Endodermal cell (in vitro differentiated cells): ENCODE measurements around the gene CPB1. TPM values are rescaled to one million over a fixed set of nuclear protein-coding genes. Genes with fewer than 3 reads are reported as not detected.

Experiments
- DNase-seq: peaks from one replicate; pipeline ENCODE4 v3.0.0-alpha.2; 2017
- H3K27ac ChIP-seq: 2 replicates; pipeline ENCODE4 v1.5.1; 2013; ENCODE audit warnings: mild to moderate bottlenecking, low read depth, low read length, moderate library complexity
- H3K27me3 ChIP-seq: 2 replicates; pipeline ENCODE4 v1.6.1; 2013; ENCODE audit warnings: mild to moderate bottlenecking, low read length, moderate library complexity; ENCODE audit not compliant: insufficient read depth, control insufficient read depth, poor library complexity, severe bottlenecking
- H3K36me3 ChIP-seq: 2 replicates; pipeline ENCODE4 v1.7.0; 2013; ENCODE audit warnings: mild to moderate bottlenecking, low read length, moderate library complexity; ENCODE audit not compliant: control insufficient read depth, insufficient read depth
- H3K4me1 ChIP-seq: one replicate; pipeline ENCODE4 v1.7.0; 2013; ENCODE audit warnings: low read length; ENCODE audit not compliant: control insufficient read depth, insufficient read depth
- H3K4me3 ChIP-seq: 2 replicates; pipeline ENCODE4 v1.5.1; 2013; ENCODE audit warnings: mild to moderate bottlenecking, low read length, moderate library complexity
- H3K9ac ChIP-seq: 2 replicates; pipeline ENCODE4 v1.6.1; 2013; ENCODE audit warnings: mild to moderate bottlenecking, low read length, moderate library complexity; ENCODE audit not compliant: poor library complexity, severe bottlenecking; ENCODE audit errors: extremely low read depth
- H3K9me3 ChIP-seq: 2 replicates; pipeline ENCODE4 v1.6.1; 2013; ENCODE audit warnings: mild to moderate bottlenecking, low read length, moderate library complexity; ENCODE audit not compliant: control insufficient read depth
- H3K27ac Mint-ChIP-seq: 2 replicates; pipeline ENCODE4 v1.8.0; 2020; ENCODE audit warnings: mixed read lengths
- H3K27me3 Mint-ChIP-seq: 2 replicates; pipeline ENCODE4 v1.8.0; 2021; ENCODE audit warnings: mild to moderate bottlenecking, mixed read lengths; ENCODE audit not compliant: insufficient read depth
- H3K36me3 Mint-ChIP-seq: 2 replicates; pipeline ENCODE4 v1.8.0; 2020; ENCODE audit warnings: low read depth, mixed read lengths
- H3K4me1 Mint-ChIP-seq: 2 replicates; pipeline ENCODE4 v1.8.0; 2020; ENCODE audit warnings: mixed read lengths
- H3K4me3 Mint-ChIP-seq: 2 replicates; pipeline ENCODE4 v1.8.0; 2020; ENCODE audit warnings: mild to moderate bottlenecking, moderate library complexity, mixed read lengths
- H3K9me3 Mint-ChIP-seq: 2 replicates; pipeline ENCODE4 v1.8.0; 2020; ENCODE audit warnings: mild to moderate bottlenecking, mixed read lengths
- WGBS, 2 experiments: methylation state at CpG; one replicate each; pipeline versions ENCODE4 v1.1.5 to v1.1.7; 2013; ENCODE audit warnings: missing lambda C conversion rate in 2 of 2, mixed read lengths in 1 of 2; ENCODE audit not compliant: insufficient coverage in 1 of 2, insufficient read length in 1 of 2; 5-methylcytosine and 5-hydroxymethylcytosine counted together
- total RNA-seq, 2 donors: library from RNA; stranded (reverse); fragmentation: NEBNext Ultra II Directional in 1 of 2; extraction: Animal tissue kit (Norgen Biotek cat#: 25700) in 1 of 2; gene quantifications; 2 replicates in 1 of 2; 3 replicates in 1 of 2; pipeline ENCODE4 v1.2.1, GENCODE V29; 2021
- TF ChIP-seq, protein P1 (sequence below): fragments of 200-600 bp; sonication (generic); conservative IDR thresholded peaks from 2 replicates; pipeline ENCODE4 v1.5.0; 2021; ENCODE audit warnings: antibody characterized with exemption, mild to moderate bottlenecking

CPB1 gene
- total RNA-seq, 2 donors from 2014 or later = 0.51 TPM; not detected in 1

GRCh38 chr3:148833223-148833622, 5.6 kb downstream of the CPB1 start:
- WGBS, 2 experiments = 95% methylated on average over 3 of the region's 3 CpGs; no CpG with 5 or more reads in 1 of the 2 experiments
- H3K27me3 ChIP-seq = no peaks in the 10 kb centered on the region
- peaks cover 3% of the 10 kb centered on the region for H3K4me1 ChIP-seq
- H3K9me3 Mint-ChIP-seq = no peaks in the 10 kb centered on the region
- no peak overlapping the region for H3K4me3 ChIP-seq
- H3K9me3 ChIP-seq = no peaks in the 10 kb centered on the region
- TF ChIP-seq, protein P1, sequence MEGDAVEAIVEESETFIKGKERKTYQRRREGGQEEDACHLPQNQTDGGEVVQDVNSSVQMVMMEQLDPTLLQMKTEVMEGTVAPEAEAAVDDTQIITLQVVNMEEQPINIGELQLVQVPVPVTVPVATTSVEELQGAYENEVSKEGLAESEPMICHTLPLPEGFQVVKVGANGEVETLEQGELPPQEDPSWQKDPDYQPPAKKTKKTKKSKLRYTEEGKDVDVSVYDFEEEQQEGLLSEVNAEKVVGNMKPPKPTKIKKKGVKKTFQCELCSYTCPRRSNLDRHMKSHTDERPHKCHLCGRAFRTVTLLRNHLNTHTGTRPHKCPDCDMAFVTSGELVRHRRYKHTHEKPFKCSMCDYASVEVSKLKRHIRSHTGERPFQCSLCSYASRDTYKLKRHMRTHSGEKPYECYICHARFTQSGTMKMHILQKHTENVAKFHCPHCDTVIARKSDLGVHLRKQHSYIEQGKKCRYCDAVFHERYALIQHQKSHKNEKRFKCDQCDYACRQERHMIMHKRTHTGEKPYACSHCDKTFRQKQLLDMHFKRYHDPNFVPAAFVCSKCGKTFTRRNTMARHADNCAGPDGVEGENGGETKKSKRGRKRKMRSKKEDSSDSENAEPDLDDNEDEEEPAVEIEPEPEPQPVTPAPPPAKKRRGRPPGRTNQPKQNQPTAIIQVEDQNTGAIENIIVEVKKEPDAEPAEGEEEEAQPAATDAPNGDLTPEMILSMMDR = no peak
- H3K27me3 Mint-ChIP-seq = no peaks in the 10 kb centered on the region
- no peak overlapping the region for H3K4me3 Mint-ChIP-seq
- no peak overlapping the region for H3K9ac ChIP-seq
- no peaks in the 10 kb centered on the region for H3K36me3 Mint-ChIP-seq
- H3K36me3 ChIP-seq = no peaks in the 10 kb centered on the region
- DNase-seq = no peak
- no peak overlapping the region for H3K27ac ChIP-seq
- H3K4me1 Mint-ChIP-seq = peaks cover 51% of the 10 kb centered on the region
- H3K27ac Mint-ChIP-seq = no peak overlapping the region

DNA sequence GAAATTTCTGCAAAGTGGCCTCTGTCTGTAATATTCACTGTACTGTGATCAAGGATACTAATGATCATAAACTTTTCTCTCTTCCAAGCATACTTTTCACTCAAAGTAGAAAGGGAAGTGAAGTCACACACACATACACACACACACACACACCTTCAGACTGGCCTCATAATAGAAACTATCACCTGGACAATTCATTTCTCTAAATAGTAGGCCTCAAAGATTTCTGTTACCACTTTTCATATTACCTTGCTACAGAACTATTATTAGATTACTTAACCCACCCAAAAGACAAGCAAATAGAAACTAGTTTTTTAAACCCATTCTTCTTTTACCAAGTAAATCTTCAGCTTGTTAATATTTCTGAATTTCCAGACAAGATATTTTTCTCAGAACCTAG, 12.2 kb downstream of the CPB1 start:
- Histone ChIP-seq H3K9me3 (no peaks in the 10 kb centered on the region), H3K27me3 (no peaks in the 10 kb centered on the region), H3K27ac (no peak overlapping the region), H3K4me3 (no peak overlapping the region), H3K9ac (no peak overlapping the region), H3K4me1 (no peaks in the 10 kb centered on the region), H3K36me3 (no peaks in the 10 kb centered on the region)
- H3K9me3 Mint-ChIP-seq = no peaks in the 10 kb centered on the region
- no peak for DNase-seq
- no peaks in the 10 kb centered on the region for H3K36me3 Mint-ChIP-seq
- H3K4me3 Mint-ChIP-seq = no peak overlapping the region
- H3K27ac Mint-ChIP-seq = no peak overlapping the region
- H3K27me3 Mint-ChIP-seq = no peaks in the 10 kb centered on the region
- TF ChIP-seq, protein P1 = no peak
- peaks cover 11% of the 10 kb centered on the region for H3K4me1 Mint-ChIP-seq

GRCh38 chr3:148840451-148840850, 12.8 kb downstream of the CPB1 start:
- no peak for DNase-seq
- H3K27me3 ChIP-seq = no peaks in the 10 kb centered on the region
- TF ChIP-seq, protein P1 = no peak
- 92 to 94% methylated on average over 4 of the region's 4 CpGs for WGBS, 2 experiments
- no peaks in the 10 kb centered on the region for H3K27me3 Mint-ChIP-seq
- no peaks in the 10 kb centered on the region for H3K9me3 Mint-ChIP-seq
- H3K4me1 Mint-ChIP-seq = peaks cover 5% of the 10 kb centered on the region
- H3K4me3 Mint-ChIP-seq = no peak overlapping the region
- no peaks in the 10 kb centered on the region for H3K4me1 ChIP-seq
- H3K27ac ChIP-seq = no peak overlapping the region
- no peaks in the 10 kb centered on the region for H3K9me3 ChIP-seq
- H3K27ac Mint-ChIP-seq = no peak overlapping the region
- H3K36me3 ChIP-seq = no peaks in the 10 kb centered on the region
- no peaks in the 10 kb centered on the region for H3K36me3 Mint-ChIP-seq
- no peak overlapping the region for H3K4me3 ChIP-seq
- H3K9ac ChIP-seq = no peak overlapping the region
